Testis (tissue), 2 donors: ENCODE results near the gene DHCR24.

Experiments used
- CTCF ChIP-seq, 3 experiments: fragments of 450-650 bp in 2 of 3; fragments of 200-600 bp in 1 of 3; sonication (generic) in 1 of 3; IDR thresholded peaks; one replicate each; pipeline ENCODE4 v1.5.1; 2016 to 2019; ENCODE audit warnings: antibody characterized with exemption in 3 of 3, mild to moderate bottlenecking in 2 of 3, moderate library complexity in 1 of 3
- POLR2A ChIP-seq: fragments of 450-650 bp; IDR thresholded peaks from one replicate; pipeline ENCODE4 v1.6.1; 2017; ENCODE audit warnings: antibody characterized with exemption, mild to moderate bottlenecking, moderate library complexity

GRCh38 chr1:54884768-54885167 is 2.2 kb downstream of the DHCR24 start:
- TF ChIP-seq POLR2A, result no peak
- TF ChIP-seq CTCF (IDR thresholded peaks at IDR 0.05), result no peak
